ENCODE data around the gene PXDN.

GRCh38 chr2:1623906-1624445 lies 120.3 kb downstream of the PXDN start:
- TF ChIP-seq CTCF (tag by site-specific recombination; IDR thresholded peaks at IDR 0.05) = no peak
- TF ChIP-seq BCL11A (tag by site-specific recombination; IDR thresholded peaks at IDR 0.05; ENCODE audit: low read depth) = no peak
- no peak for TF ChIP-seq GLI2 (tag by site-specific recombination; IDR thresholded peaks at IDR 0.05; ENCODE audit: borderline replicate concordance, low read depth)
- TF ChIP-seq ZNF664 (tag by site-specific recombination; IDR thresholded peaks at IDR 0.05) = no peak

All from HEK293 (cell line).